ENCODE data around the gene UPK1B.
"Not testable (repeated sequence)": the region's sequence is repeated elsewhere in the genome, so short reads cannot be mapped to it uniquely, and the experiment has no call there.

The UPK1B gene

DNA sequence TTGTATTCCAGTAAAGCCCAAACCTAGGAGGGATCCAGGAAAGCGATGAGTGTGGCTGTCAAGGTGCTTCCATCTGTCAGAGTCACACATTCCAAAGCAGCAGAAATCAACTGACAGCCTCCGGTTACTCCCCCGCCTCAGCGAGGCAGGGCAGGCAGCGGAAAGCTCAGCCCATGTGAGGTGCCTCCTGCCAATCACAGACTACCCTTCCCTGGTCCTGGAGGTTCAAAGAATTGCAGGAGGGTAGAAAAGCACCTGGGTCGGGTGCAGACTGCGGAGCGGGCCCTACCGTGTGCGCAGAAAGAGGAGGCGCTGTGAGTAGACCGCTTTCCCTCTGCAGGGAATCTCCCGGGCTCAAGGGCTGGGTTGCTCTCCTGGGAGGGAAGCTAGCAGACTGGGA is at the start of gene UPK1B:
UPK1B (plus strand) TSS at position 274 of the 400 bp plus-strand sequence. CDS start 13,144 bp downstream, outside the sequence.
- H3K9me3 Mint-ChIP-seq: no peaks in the 10 kb centered on the region

DNA sequence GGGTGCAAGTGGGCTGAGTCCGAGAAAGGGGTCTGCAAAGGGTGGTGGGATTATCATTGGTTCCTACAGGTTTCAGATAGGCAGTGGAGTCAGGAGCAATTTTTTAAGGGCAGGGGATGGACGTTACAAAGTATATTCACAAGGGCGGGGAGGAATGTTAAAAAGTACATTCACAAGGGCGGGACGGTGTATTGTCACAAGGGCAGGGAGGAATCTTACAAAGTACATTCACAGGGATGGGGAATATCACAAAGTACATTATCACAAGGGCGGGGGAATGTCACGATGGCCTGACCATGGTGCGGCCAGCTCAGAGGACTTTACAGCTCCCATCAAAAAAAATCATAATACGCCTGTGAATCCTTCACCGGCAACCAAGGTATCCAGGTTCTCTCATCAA is 48.1 kb upstream of the UPK1B start:
- Mint-ChIP-seq H3K27me3 (no peaks in the 10 kb centered on the region), H3K36me3 (ENCODE audit: low read depth) (no peaks in the 10 kb centered on the region), H3K4me1 (ENCODE audit: low read depth) (no peaks in the 10 kb centered on the region), H3K27ac (no peak overlapping the region), H3K9me3 (no peaks in the 10 kb centered on the region), H3K4me3 (no peak overlapping the region)
- intact Hi-C loops (cut with micrococcal nuclease): no loop called here

More for the DNA sequence above, at the start of gene UPK1B:
- no peaks in the 10 kb centered on the region for H3K36me3 Mint-ChIP-seq (ENCODE audit: low read depth)
- H3K27ac Mint-ChIP-seq: no peak within 1 kb of the TSS
- H3K4me1 Mint-ChIP-seq (ENCODE audit: low read depth): peaks cover 10% of the 10 kb centered on the region
- H3K4me3 Mint-ChIP-seq: no peak within 1 kb of the TSS
- intact Hi-C loops (cut with micrococcal nuclease): no loop called here
- peaks cover 20% of the 10 kb centered on the region for H3K27me3 Mint-ChIP-seq

DNA sequence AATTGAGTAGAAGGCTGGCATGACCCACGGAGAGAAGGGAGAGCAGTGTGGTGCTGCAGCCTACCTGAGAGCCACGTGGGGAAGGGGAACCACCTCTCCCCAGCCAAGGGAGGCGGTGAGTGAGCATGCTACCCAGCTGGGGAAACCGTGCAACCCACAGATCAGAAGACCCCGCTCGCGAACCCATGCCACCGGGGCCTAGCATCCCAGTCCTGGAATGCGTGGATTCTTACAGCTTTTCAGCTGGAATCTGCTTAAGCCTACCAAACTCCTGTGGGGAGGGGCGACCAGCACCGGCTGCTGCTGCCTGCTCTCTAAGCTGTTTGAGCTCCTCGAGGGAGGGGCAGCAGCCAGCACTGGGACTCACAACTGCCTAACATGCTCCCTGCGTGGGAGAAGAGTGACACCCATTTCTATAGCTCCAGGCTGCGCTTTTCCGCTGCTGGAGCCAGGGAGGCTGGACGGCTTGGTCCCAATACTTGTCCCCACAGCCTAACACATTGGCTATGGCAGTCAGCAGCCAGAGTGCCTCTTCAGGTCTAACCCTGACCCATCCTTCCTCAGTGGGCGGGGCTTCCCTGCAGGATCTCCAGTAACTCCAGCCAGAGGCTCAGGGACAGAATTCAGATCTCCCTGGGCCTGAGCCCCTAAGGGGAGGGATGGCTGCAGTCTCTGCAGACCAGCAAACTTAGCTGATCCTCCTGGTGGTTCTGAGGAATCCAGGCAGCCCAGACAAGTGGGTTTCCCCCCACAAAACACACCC is 47.5 kb upstream of the UPK1B start:
- intact Hi-C loops (cut with micrococcal nuclease): no loop called here
- Mint-ChIP-seq H3K27me3 (no peaks in the 10 kb centered on the region), H3K36me3 (ENCODE audit: low read depth) (no peaks in the 10 kb centered on the region)

DNA sequence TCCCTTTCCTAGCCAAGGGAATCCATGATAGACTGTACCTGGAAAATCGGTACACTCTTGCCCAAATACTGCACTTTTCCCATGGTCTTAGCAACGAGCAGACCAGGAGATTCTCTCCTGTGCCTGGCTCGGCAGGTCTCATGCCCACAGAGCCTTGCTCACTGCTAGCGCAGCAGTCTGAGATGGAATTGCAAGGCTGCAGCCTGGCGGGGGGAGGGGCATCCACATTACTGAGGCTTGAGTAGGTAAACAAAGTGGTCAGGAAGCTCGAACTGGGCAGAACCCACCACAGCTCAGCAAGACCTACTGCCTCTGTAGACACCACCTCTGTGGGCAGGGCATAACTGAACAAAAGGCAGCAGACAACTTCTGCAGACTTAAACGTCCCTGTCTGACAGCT is 43.1 kb upstream of the UPK1B start:
- H3K27ac Mint-ChIP-seq; H3K4me1 Mint-ChIP-seq (ENCODE audit: low read depth); H3K36me3 Mint-ChIP-seq (ENCODE audit: low read depth); H3K27me3 Mint-ChIP-seq; intact Hi-C loops (cut with micrococcal nuclease); H3K4me3 Mint-ChIP-seq; H3K9me3 Mint-ChIP-seq: not testable (repeated sequence)

More for the DNA sequence above, 47.5 kb upstream of the UPK1B start:
- no peak overlapping the region for H3K27ac Mint-ChIP-seq
- no peak overlapping the region for H3K4me3 Mint-ChIP-seq
- H3K4me1 Mint-ChIP-seq (ENCODE audit: low read depth): no peaks in the 10 kb centered on the region
- H3K9me3 Mint-ChIP-seq: no peaks in the 10 kb centered on the region

DNA sequence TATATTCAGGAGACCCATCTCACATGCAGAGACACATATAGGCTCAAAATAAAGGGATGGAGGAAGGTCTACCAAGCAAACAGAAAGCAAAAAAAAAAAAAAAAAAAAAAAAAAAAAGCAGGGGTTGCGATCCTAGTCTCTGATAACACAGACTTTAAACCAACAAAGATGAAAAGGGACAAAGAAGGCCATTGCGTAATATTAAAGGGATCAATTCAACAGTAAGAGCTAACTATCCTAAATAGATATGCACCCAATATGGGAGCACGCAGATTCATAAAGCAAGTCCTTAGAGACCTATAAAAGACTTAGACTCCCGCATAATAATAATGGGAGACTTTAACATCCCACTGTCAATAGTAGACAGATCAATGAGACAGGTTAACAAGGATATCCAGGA is 41.1 kb upstream of the UPK1B start:
- H3K36me3 Mint-ChIP-seq (ENCODE audit: low read depth); H3K27me3 Mint-ChIP-seq; H3K9me3 Mint-ChIP-seq; H3K27ac Mint-ChIP-seq; intact Hi-C loops (cut with micrococcal nuclease); H3K4me1 Mint-ChIP-seq (ENCODE audit: low read depth); H3K4me3 Mint-ChIP-seq: not testable (repeated sequence)

DNA sequence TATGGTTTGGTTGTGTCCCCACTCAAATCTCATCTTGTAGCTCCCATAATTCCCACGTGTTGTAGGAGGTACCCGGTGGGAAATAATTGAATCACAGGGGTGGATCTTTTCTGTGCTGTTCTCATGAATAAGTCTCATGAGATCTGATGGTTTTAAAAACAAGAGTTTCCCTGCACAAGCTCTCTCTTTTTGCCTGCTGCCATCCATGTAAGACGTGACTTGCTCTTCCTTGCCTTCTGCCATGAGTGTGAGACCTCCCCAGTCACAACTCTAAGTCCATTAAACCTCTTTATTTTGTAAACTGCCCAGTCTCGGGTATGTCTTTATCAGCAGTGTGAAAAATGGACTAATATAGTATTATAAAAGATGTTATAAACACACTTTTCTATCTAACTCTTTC is 34.0 kb upstream of the UPK1B start:
- H3K36me3 Mint-ChIP-seq (ENCODE audit: low read depth); H3K9me3 Mint-ChIP-seq; H3K4me1 Mint-ChIP-seq (ENCODE audit: low read depth); H3K27me3 Mint-ChIP-seq; intact Hi-C loops (cut with micrococcal nuclease); H3K27ac Mint-ChIP-seq; H3K4me3 Mint-ChIP-seq: not testable (repeated sequence)

DNA sequence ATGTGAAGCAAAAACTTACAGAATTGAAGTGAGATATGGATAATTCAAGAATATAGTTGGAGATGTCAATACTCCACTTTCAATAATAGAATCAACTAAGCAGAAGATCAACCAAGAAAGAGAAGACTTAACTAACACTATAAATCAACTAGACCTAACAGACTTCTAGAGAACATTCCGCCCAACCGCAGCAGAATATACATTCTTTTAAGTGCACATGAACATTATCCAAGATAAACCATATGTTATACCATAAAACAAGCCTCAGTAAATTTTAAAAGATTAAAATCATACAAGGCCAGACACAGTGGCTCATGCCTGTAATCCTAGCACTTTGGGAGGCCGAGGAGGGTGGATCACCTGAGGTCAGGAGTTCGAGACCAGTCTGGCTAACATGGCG is 32.9 kb upstream of the UPK1B start:
- no peaks in the 10 kb centered on the region for H3K9me3 Mint-ChIP-seq
- intact Hi-C loops (cut with micrococcal nuclease): loop anchor here (10.0 kb wide), 1 partner anchor 544 kb away; no protein-coding TSS in a partner anchor
- H3K27ac Mint-ChIP-seq: no peak overlapping the region
- H3K4me3 Mint-ChIP-seq: no peak overlapping the region
- no peaks in the 10 kb centered on the region for H3K4me1 Mint-ChIP-seq (ENCODE audit: low read depth)
- H3K27me3 Mint-ChIP-seq: no peaks in the 10 kb centered on the region
- no peaks in the 10 kb centered on the region for H3K36me3 Mint-ChIP-seq (ENCODE audit: low read depth)

DNA sequence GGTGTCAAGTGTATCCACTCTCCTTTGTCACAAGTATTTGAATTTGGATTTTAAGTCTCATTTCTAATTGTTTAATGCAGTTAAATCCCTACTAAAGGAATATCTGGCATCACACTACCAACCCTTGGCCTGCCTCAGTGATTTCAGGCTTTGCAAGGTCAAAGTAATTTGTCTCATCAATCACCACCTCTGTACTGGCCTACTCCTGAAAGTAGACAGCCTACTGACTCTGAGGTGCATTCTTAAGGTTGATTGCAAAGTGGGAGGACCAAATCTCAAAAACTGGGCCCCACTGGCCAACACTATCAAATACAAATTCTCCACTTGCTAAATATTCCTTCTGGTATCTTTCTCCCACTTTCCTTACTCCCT is 28.3 kb upstream of the UPK1B start:
- no peaks in the 10 kb centered on the region for H3K4me1 Mint-ChIP-seq (ENCODE audit: low read depth)
- H3K27ac Mint-ChIP-seq: no peak overlapping the region
- intact Hi-C loops (cut with micrococcal nuclease): loop anchor here (5.0 to 10.0 kb wide), 2 partner anchors 97 to 540 kb away; partner anchors contain the start of gene B4GALT4
- no peaks in the 10 kb centered on the region for H3K36me3 Mint-ChIP-seq (ENCODE audit: low read depth)
- no peak overlapping the region for H3K4me3 Mint-ChIP-seq
- no peaks in the 10 kb centered on the region for H3K9me3 Mint-ChIP-seq
- H3K27me3 Mint-ChIP-seq: no peaks in the 10 kb centered on the region

DNA sequence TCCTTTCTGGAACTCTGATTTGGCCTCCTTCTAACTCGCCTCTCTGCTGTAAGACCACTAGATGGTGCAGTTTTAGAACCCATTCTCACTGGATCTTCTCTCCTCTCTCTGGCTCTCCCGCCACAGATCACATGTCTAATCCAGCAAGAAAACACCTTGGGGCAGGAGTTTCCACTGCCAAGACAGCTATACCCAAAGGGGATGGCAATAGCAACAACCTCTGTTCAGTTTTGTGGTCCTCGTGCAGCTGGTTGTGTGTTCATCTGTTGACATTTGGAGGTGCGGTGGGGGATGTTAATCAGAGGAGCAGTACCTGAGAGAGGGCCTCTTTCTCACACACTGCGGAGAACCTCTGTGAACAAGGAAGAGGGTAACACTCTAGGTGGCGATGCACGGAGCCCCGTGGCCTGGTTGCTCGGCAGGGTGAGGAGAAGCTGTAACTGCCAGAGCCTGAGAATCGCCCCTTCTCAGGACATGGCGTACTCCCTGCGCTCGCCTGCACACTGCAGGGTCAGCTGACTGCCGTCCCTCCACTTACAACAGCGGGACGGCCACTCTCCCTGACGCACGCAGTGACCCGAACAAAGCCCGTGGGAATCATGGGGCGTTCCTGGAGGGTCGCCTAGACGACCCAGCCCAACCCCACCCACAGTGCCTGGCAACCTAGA is 27.8 kb upstream of the UPK1B start, which contains the start of gene TEX55:
TEX55 (plus strand) TSS at position 666 of the 668 bp plus-strand sequence. CDS start 25 bp downstream, outside the sequence.
- Mint-ChIP-seq H3K9me3 (no peaks in the 10 kb centered on the region), H3K27ac (no peak within 1 kb of the TSS), H3K36me3 (ENCODE audit: low read depth) (no peaks in the 10 kb centered on the region), H3K4me3 (no peak within 1 kb of the TSS), H3K27me3 (no peaks in the 10 kb centered on the region), H3K4me1 (ENCODE audit: low read depth) (no peaks in the 10 kb centered on the region)
- intact Hi-C loops (cut with micrococcal nuclease): loop anchor here (5.0 to 10.0 kb wide), 2 partner anchors 97 to 539 kb away; partner anchors contain the start of gene B4GALT4

DNA sequence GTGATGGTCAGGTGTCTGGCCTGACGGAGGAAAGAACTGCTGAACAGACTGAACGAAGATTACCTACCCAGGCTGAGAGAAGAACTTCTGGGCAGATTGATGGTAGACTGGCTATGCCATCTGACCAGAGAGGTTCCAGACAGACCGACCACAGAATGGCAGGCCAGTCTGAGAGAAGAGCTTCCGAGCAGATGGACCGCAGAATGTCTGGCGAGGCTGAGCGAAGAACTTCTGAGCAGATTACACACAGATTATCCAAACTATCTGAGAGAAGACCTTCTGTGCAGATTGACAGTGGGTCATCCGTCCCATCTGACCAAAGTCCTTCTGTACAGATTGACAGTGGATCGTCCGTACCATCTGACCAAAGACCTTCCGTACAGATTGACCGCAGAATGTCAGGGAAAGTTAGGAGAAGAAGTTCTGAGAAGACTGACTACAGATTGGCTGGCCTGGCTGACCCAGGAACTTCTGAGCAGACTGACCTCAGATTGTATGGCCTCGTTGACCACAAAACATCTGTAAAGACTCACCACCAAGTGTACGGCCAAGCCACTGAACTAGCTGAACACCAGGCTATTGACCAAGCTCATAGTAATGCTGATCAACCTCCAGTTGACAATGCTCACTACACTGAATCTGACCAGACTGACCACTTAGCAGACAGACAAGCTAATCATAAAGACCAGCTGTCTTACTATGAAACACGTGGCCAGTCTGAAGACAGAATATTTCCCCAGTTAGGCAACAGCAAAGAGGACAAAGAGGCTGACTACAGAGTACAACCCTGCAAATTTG is 26.6 kb upstream of the UPK1B start:
- H3K27ac Mint-ChIP-seq: no peak overlapping the region
- no peak overlapping the region for H3K4me3 Mint-ChIP-seq
- intact Hi-C loops (cut with micrococcal nuclease): loop anchor here (5.0 to 10.0 kb wide), 2 partner anchors 96 to 538 kb away; partner anchors contain the start of gene B4GALT4
- no peaks in the 10 kb centered on the region for H3K27me3 Mint-ChIP-seq
- no peaks in the 10 kb centered on the region for H3K36me3 Mint-ChIP-seq (ENCODE audit: low read depth)
- H3K9me3 Mint-ChIP-seq: no peaks in the 10 kb centered on the region
- H3K4me1 Mint-ChIP-seq (ENCODE audit: low read depth): no peaks in the 10 kb centered on the region

DNA sequence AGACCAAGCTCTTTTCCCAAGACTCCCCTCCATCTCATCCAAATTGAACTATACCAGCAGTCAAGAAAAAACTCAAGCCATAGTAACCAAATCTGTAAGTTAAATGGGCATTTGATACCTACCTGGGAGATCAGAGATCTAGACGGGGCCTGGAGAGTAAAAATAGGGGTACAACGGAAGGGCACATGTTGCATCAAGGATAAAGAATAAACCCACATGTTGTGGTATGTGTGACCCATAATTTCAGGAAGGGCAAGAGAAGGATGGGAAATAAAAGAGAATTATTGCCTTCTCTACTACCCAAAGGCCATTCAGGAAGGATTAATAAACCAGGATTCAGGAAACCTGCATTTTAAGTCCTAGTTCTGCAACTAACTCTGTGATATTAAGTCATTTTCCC is 25.9 kb upstream of the UPK1B start:
- intact Hi-C loops (cut with micrococcal nuclease): loop anchor here (5.0 to 10.0 kb wide), 2 partner anchors 95 to 537 kb away; partner anchors contain the start of gene B4GALT4
- no peak overlapping the region for H3K4me3 Mint-ChIP-seq

DNA sequence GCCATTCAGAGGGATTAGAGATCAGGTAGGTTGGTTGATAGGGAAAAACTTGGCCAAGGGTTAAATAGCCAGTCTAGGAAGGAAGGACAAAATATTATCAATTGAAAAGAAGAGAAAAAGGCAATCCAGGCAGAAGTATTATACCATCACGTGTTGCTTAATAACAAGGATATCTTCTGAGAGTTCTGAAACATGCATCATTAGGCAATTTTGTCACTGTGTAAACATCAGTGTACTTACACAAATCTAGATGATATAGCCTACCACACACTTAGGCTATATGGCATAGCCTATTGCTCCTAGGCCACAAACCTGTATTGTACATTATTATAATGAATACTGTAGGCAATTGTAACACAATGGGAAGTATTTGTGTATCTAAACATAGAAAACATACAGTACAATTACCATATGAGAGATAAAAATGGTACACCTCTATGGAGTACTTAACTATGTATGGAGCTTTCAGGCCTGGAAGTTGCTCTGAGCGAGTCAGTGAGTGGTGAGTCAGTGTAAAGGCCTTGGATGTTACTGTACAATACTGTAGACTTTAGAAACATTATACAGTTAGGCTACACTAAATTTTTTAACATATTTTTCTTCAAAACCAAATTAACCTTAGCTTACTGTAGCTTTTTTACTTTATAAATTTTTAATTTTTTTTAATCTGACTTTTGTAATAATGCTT is 24.8 kb upstream of the UPK1B start:
- Mint-ChIP-seq H3K4me1 (ENCODE audit: low read depth) (no peaks in the 10 kb centered on the region), H3K4me3 (no peak overlapping the region), H3K36me3 (ENCODE audit: low read depth) (no peaks in the 10 kb centered on the region), H3K27me3 (no peaks in the 10 kb centered on the region), H3K27ac (no peak overlapping the region), H3K9me3 (peaks cover 7% of the 10 kb centered on the region)
- intact Hi-C loops (cut with micrococcal nuclease): loop anchor here (5.0 to 10.0 kb wide), 2 partner anchors 94 to 536 kb away; partner anchors contain the start of gene B4GALT4

More for the DNA sequence above, 25.9 kb upstream of the UPK1B start:
- Mint-ChIP-seq H3K36me3 (ENCODE audit: low read depth) (no peaks in the 10 kb centered on the region), H3K27me3 (no peaks in the 10 kb centered on the region), H3K9me3 (no peaks in the 10 kb centered on the region), H3K4me1 (ENCODE audit: low read depth) (no peaks in the 10 kb centered on the region), H3K27ac (no peak overlapping the region)

DNA sequence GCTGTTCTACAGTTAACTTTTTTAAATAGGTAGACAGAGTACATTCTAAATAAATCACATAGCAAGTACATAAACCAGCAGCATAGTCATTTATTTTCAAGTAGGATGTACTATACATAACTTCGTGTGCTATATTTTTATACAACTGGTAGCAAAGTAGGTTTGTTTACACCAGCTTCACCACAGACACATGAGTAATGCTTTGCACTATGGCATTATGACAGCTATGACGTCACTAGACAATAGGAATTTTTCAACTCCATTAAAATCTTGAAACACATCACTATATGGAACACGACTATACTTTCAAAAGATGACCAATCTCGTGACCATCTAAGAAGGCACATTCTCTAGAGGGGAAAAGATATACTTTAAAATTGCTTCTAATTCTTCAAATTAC is 23.9 kb upstream of the UPK1B start:
- H3K36me3 Mint-ChIP-seq (ENCODE audit: low read depth): no peaks in the 10 kb centered on the region
- intact Hi-C loops (cut with micrococcal nuclease): loop anchor here (5.0 to 10.0 kb wide), 2 partner anchors 93 to 535 kb away; partner anchors contain the start of gene B4GALT4
- peaks cover 15% of the 10 kb centered on the region for H3K9me3 Mint-ChIP-seq
- no peak overlapping the region for H3K4me3 Mint-ChIP-seq
- no peaks in the 10 kb centered on the region for H3K27me3 Mint-ChIP-seq
- H3K27ac Mint-ChIP-seq: no peak overlapping the region
- no peaks in the 10 kb centered on the region for H3K4me1 Mint-ChIP-seq (ENCODE audit: low read depth)
